GM10248 (cell line): ENCODE measurements around the gene SDK2.

Experiments
- CTCF ChIA-PET: fragments of 300-600 bp; sonication (Branson Sonifier 250); formaldehyde crosslinking; extraction: SDS; loops from one replicate; lab custom pipeline; 2021; ENCODE audit warnings: antibody characterized with exemption; lab: Yijun Ruan, JAX
- POLR2A ChIA-PET: fragments of 350-650 bp; sonication (Branson Sonifier 250); formaldehyde crosslinking; extraction: SDS; loops from one replicate; lab custom pipeline; 2020; ENCODE audit warnings: antibody characterized with exemption; lab: Yijun Ruan, JAX
- DNase-seq: peaks from one replicate; pipeline ENCODE4 v3.0.0; 2012; ENCODE audit errors: extremely low spot score
- TF ChIP-seq, protein P1 (sequence below): IDR thresholded peaks from 2 replicates; pipeline ENCODE4 v1.5.1; 2012; ENCODE audit warnings: mild to moderate bottlenecking, low read depth; ENCODE audit errors: extremely low read depth, missing control alignments, control extremely low read depth

The SDK2 gene

GRCh38 chr17:73594598-73594997, 49.6 kb downstream of the SDK2 start:
- DNase-seq = no peak
- ChIA-PET POLR2A (no interaction called here), CTCF (no interaction called here)
- TF ChIP-seq, protein P1, sequence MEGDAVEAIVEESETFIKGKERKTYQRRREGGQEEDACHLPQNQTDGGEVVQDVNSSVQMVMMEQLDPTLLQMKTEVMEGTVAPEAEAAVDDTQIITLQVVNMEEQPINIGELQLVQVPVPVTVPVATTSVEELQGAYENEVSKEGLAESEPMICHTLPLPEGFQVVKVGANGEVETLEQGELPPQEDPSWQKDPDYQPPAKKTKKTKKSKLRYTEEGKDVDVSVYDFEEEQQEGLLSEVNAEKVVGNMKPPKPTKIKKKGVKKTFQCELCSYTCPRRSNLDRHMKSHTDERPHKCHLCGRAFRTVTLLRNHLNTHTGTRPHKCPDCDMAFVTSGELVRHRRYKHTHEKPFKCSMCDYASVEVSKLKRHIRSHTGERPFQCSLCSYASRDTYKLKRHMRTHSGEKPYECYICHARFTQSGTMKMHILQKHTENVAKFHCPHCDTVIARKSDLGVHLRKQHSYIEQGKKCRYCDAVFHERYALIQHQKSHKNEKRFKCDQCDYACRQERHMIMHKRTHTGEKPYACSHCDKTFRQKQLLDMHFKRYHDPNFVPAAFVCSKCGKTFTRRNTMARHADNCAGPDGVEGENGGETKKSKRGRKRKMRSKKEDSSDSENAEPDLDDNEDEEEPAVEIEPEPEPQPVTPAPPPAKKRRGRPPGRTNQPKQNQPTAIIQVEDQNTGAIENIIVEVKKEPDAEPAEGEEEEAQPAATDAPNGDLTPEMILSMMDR = no peak

DNA sequence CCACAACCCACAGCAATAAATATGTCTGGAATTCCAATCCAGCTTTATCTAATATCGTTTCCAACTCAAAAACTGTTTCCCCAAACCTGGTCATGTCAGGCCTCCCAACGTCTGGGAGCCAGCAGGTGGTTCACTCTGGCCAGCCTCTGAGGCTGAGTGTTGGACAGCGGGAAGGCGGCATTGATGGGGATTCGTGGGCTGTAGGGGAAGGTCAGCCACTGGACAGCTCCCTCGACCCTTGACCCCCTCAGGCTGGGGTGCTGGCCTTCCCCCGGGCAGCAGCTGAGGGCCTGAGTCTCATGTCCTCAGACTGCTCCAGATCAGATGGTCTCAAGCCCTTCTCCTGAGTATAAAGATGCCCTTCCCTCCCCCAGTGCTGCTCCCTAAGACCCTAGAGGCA, 50.2 kb downstream of the SDK2 start:
- TF ChIP-seq, protein P1 = no peak
- no peak for DNase-seq
- ChIA-PET CTCF (no interaction called here), POLR2A (no interaction called here)

DNA sequence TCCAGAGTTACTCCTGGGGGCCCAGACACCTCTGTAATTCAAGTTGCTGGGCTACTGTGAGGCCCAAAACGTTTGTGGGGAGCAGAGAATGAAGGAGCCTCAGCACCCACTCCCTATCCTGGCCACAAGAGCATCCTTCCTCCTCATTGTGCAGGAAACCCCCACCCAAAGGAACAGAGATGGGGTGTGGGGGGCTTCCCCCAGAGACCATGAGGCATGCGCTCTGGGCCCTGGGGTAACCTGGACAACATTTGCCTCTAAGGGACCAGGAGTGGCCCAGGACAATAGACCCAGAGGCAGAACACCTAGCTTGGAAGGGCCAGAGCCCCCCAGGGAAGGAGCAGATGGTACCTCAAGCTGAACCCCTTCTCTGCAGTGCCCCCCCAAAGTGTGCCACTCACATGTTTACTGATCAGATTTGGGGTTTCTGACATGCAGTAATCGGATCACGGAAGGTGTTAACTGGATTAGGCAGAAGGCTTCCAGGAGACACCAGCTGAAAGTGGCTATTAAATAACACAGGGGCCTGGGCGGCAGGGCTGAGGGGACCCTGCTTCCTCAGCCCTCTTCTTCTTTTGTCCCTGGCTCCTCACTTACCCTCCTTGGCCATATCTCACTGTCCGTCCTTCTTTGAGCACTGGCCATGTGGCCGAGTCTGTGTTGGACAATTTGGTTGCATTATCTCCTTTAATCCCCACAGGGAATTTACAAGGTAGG, 50.8 kb downstream of the SDK2 start:
- DNase-seq = no peak
- CTCF ChIA-PET = no interaction called here
- TF ChIP-seq, protein P1 = no peak
- POLR2A ChIA-PET = no interaction called here

DNA sequence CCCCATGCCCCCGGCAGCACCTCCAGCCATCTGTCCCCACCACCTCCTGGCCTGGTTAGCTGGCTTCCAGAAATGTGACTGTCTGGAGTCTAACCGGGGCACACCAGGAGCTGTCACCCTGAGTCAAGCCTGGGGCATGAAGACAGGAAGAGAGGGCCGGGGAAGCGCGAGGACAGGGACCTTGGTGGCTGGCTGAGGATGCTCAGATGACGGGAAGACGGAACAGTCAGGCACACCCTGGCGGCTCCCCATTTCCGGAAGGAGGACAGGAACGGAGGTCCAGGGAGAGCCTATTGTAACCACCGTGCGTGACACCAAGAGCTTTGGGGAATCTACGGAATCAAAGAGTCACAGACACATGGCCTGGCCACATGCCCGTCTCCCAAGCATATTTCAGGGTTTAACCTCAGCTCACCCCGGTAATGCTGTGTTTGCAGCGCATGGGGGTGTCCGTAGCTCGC, 51.7 kb downstream of the SDK2 start:
- ChIA-PET CTCF (no interaction called here), POLR2A (no interaction called here)
- TF ChIP-seq, protein P1 = no peak
- DNase-seq = no peak

GRCh38 chr17:73592079-73592415, 52.2 kb downstream of the SDK2 start:
- POLR2A ChIA-PET = no interaction called here
- TF ChIP-seq, protein P1 = no peak
- CTCF ChIA-PET = no interaction called here
- DNase-seq = no peak

GRCh38 chr17:73591296-73592078, 52.8 kb downstream of the SDK2 start:
- TF ChIP-seq, protein P1 = no peak
- CTCF ChIA-PET = interaction anchor here (1.0 kb wide), 1 partner anchor 30 kb away, joined by 3 read pairs; no protein-coding TSS in a partner anchor

More at GRCh38 chr17:73591296-73592078, 52.8 kb downstream of the SDK2 start:
- POLR2A ChIA-PET = no interaction called here
- peak; percentile 48 for DNase-seq
